SK-N-MC (cell line): ENCODE measurements around the gene C19orf73.
"Not testable (repeated sequence)": the region's sequence is repeated elsewhere in the genome, so short reads cannot be mapped to it uniquely, and the experiment has no call there.

Experiments
- DNase-seq: peaks from one replicate; pipeline ENCODE4 v3.0.0-alpha.2; 2011; ENCODE audit warnings: low read depth, low spot score
- H3K27ac ChIP-seq: fragments of 200-600 bp; sonication (generic); 2 replicates; pipeline ENCODE4 v1.5.1; 2016; ENCODE audit warnings: mixed run types
- H3K36me3 ChIP-seq: fragments of 200-600 bp; sonication (generic); 2 replicates; pipeline ENCODE4 v1.6.1; 2017; ENCODE audit warnings: antibody characterized with exemption, low read length, mixed read lengths; ENCODE audit not compliant: insufficient read depth
- H3K4me3 ChIP-seq: fragments of 200-600 bp; sonication (generic); 2 replicates; pipeline ENCODE4 v1.5.1; 2016
- H3K9ac ChIP-seq: fragments of 200-600 bp; sonication (generic); 2 replicates; pipeline ENCODE4 v1.8.0; 2017; ENCODE audit warnings: mixed run types, mixed read lengths; ENCODE audit not compliant: insufficient read length
- H3K9me3 ChIP-seq: fragments of 200-600 bp; sonication (generic); 2 replicates; pipeline ENCODE4 v1.6.1; 2017; ENCODE audit warnings: low read depth, mild to moderate bottlenecking, antibody characterized with exemption, low read length, moderate library complexity, mixed read lengths
- EZH2 ChIP-seq: fragments of 200-600 bp; sonication (generic); IDR thresholded peaks from one replicate; pipeline ENCODE4 v1.6.1; 2017; ENCODE audit warnings: antibody characterized with exemption
- FOXP2 ChIP-seq: optimal IDR thresholded peaks from 2 replicates; pipeline ENCODE3; 2011; ENCODE audit warnings: mild to moderate bottlenecking, moderate library complexity; ENCODE audit not compliant: insufficient read depth; ENCODE audit errors: extremely low read length, control extremely low read depth
- POLR2AphosphoS5 ChIP-seq: IDR thresholded peaks from 2 replicates; pipeline ENCODE4 v1.6.1; 2012; ENCODE audit warnings: mild to moderate bottlenecking, low read depth, low read length, borderline replicate concordance

Gene C19orf73

GRCh38 chr19:49086296-49086695 is 32.6 kb downstream of the C19orf73 start:
- peak overlapping the region; percentile 99 for H3K9ac ChIP-seq
- H3K27ac ChIP-seq = peak overlapping the region; percentile 96; the same call in 1 of the 2 replicates
- H3K4me3 ChIP-seq = peak overlapping the region; percentile 100
- H3K36me3 ChIP-seq = peaks cover 51% of the 10 kb centered on the region
- no peaks in the 10 kb centered on the region for H3K9me3 ChIP-seq
- TF ChIP-seq FOXP2 (no peak), POLR2AphosphoS5 (no peak), EZH2 (no peak)
- no peak for DNase-seq

- no peak for TF ChIP-seq FOXP2
- TF ChIP-seq POLR2AphosphoS5 = no peak
- no peak for TF ChIP-seq EZH2
- Histone ChIP-seq H3K4me3 (peak overlapping the region; percentile 100), H3K36me3 (peaks cover 47% of the 10 kb centered on the region), H3K9ac (peak overlapping the region; percentile 99), H3K27ac (peak overlapping the region; percentile 96), H3K9me3 (no peaks in the 10 kb centered on the region)
- DNase-seq = no peak
Measured at GRCh38 chr19:49085868-49086232, 33.1 kb downstream of the C19orf73 start.

- Histone ChIP-seq H3K27ac (peak within 1 kb of the TSS; percentile 96), H3K9ac (peak within 1 kb of the TSS; percentile 99), H3K36me3 (peaks cover 41% of the 10 kb centered on the region), H3K9me3 (no peaks in the 10 kb centered on the region), H3K4me3 (peak within 1 kb of the TSS; percentile 100)
- peak; percentile 93 for DNase-seq
- TF ChIP-seq POLR2AphosphoS5 (peak; percentile 91), EZH2 (no peak), FOXP2 (peak; percentile 88)
Measured at GRCh38 chr19:49085020-49085867, 33.7 kb downstream of the C19orf73 start, which contains the start of gene SNRNP70. Gene SNRNP70, plus strand, starts transcription at chr19:49085451. Its CDS starts 964 bp downstream, at chr19:49086415.

- H3K4me3 ChIP-seq = peak overlapping the region; percentile 100
- DNase-seq = no peak
- peak overlapping the region; percentile 83 for H3K9ac ChIP-seq
- H3K27ac ChIP-seq = peak overlapping the region; percentile 86
- H3K9me3 ChIP-seq = no peaks in the 10 kb centered on the region
- peaks cover 34% of the 10 kb centered on the region for H3K36me3 ChIP-seq
- TF ChIP-seq FOXP2 (no peak), EZH2 (no peak), POLR2AphosphoS5 (no peak)
Measured at GRCh38 chr19:49084206-49085019, 34.5 kb downstream of the C19orf73 start.

GRCh38 chr19:49081273-49081672 is 37.7 kb downstream of the C19orf73 start:
- no peaks in the 10 kb centered on the region for H3K9me3 ChIP-seq
- no peak overlapping the region for H3K9ac ChIP-seq
- no peak for DNase-seq
- no peak overlapping the region for H3K4me3 ChIP-seq
- H3K36me3 ChIP-seq = peaks cover 5% of the 10 kb centered on the region
- no peak for TF ChIP-seq EZH2
- no peak for TF ChIP-seq POLR2AphosphoS5
- TF ChIP-seq FOXP2 = no peak
- H3K27ac ChIP-seq = no peak overlapping the region

- Histone ChIP-seq H3K4me3 (no peak overlapping the region), H3K9ac (no peak overlapping the region)
Measured at GRCh38 chr19:49080392-49080791, 38.6 kb downstream of the C19orf73 start.

GRCh38 chr19:49074869-49075268 is 44.1 kb downstream of the C19orf73 start:
- H3K4me3 ChIP-seq, DNase-seq, H3K9me3 ChIP-seq, H3K36me3 ChIP-seq, H3K9ac ChIP-seq, H3K27ac ChIP-seq: not testable (repeated sequence)

More at GRCh38 chr19:49080392-49080791, 38.6 kb downstream of the C19orf73 start:
- no peaks in the 10 kb centered on the region for H3K9me3 ChIP-seq
- no peaks in the 10 kb centered on the region for H3K36me3 ChIP-seq
- DNase-seq = no peak
- TF ChIP-seq FOXP2 (no peak), EZH2 (no peak)
- no peak overlapping the region for H3K27ac ChIP-seq

GRCh38 chr19:49073514-49074378 is 45.2 kb downstream of the C19orf73 start:
- Histone ChIP-seq H3K36me3 (no peaks in the 10 kb centered on the region), H3K4me3 (peak overlapping the region; percentile 66; the same call in 1 of the 2 replicates), H3K9me3 (no peaks in the 10 kb centered on the region), H3K9ac (no peak overlapping the region), H3K27ac (no peak overlapping the region)
- TF ChIP-seq FOXP2 = no peak
- no peak for TF ChIP-seq POLR2AphosphoS5
- TF ChIP-seq EZH2 = no peak
- DNase-seq = no peak
